RWPE1 (cell line): ENCODE data around the gene HOPX.
"Not testable (repeated sequence)": the region's sequence is repeated elsewhere in the genome, so short reads cannot be mapped to it uniquely, and the experiment has no call there.

Experiments
- CTCF ChIA-PET: fragments of 350-600 bp; sonication (Branson Sonifier 250); formaldehyde crosslinking; extraction: SDS; loops from one replicate; lab custom pipeline; 2021; lab: Yijun Ruan, JAX
- POLR2A ChIA-PET: fragments of 400-600 bp; formaldehyde crosslinking; extraction: SDS; loops from one replicate; lab custom pipeline; 2020; ENCODE audit warnings: antibody characterized with exemption; ENCODE audit not compliant: low non-redundant PET; lab: Yijun Ruan, JAX
- DNase-seq: peaks from one replicate; pipeline ENCODE4 v3.0.0; 2012; ENCODE audit warnings: low spot score
- H3K27ac ChIP-seq: fragments of 450-650 bp; 2 replicates; pipeline ENCODE4 v1.5.1; 2017
- CTCF ChIP-seq: fragments of 450-650 bp; conservative IDR thresholded peaks from 2 replicates; pipeline ENCODE4 v1.5.1; 2017; ENCODE audit warnings: low read depth, mild to moderate bottlenecking

HOPX gene

GRCh38 chr4:56607926-56608325 lies 73.2 kb downstream of the HOPX start:
- no peak overlapping the region for H3K27ac ChIP-seq
- no peak for DNase-seq
- ChIA-PET POLR2A (no interaction called here), CTCF (interaction anchor here (0.5 to 0.6 kb wide), 2 partner anchors 21 to 200 kb away, joined by 3 to 5 read pairs; no protein-coding TSS in a partner anchor)
- no peak for TF ChIP-seq CTCF

GRCh38 chr4:56606385-56606784 lies 74.7 kb downstream of the HOPX start:
- CTCF ChIA-PET = interaction anchor here (0.5 to 0.6 kb wide), 2 partner anchors 37 to 52 kb away, joined by 3 read pairs; no protein-coding TSS in a partner anchor

GRCh38 chr4:56605464-56605863 lies 75.6 kb downstream of the HOPX start:
- H3K27ac ChIP-seq, CTCF ChIA-PET, POLR2A ChIA-PET, DNase-seq: not testable (repeated sequence)

More at GRCh38 chr4:56606385-56606784, 74.7 kb downstream of the HOPX start:
- POLR2A ChIA-PET = interaction anchor here (0.6 kb wide), 1 partner anchor 371 kb away, joined by 3 read pairs; the partner anchor contains the start of gene NOA1
- TF ChIP-seq CTCF = no peak
- no peak overlapping the region for H3K27ac ChIP-seq
- no peak for DNase-seq

- CTCF ChIA-PET = no interaction called here
- TF ChIP-seq CTCF = no peak
- POLR2A ChIA-PET = no interaction called here
- H3K27ac ChIP-seq = no peak overlapping the region
- DNase-seq = no peak
Measured at GRCh38 chr4:56603297-56603696, 77.8 kb downstream of the HOPX start.
